GM18507 (cell line): ENCODE data around the gene KRT84.

Experiments used
- DNase-seq: peaks from one replicate; pipeline ENCODE4 v3.0.0; 2011; ENCODE audit warnings: low read depth; ENCODE audit not compliant: insufficient read length; ENCODE audit errors: extremely low spot score
- FAIRE-seq: peaks from 2 replicates; lab custom pipeline; 2011; peaks lifted over from hg19 to GRCh38; lab: Jason Lieb, UNC

Gene KRT84

DNA sequence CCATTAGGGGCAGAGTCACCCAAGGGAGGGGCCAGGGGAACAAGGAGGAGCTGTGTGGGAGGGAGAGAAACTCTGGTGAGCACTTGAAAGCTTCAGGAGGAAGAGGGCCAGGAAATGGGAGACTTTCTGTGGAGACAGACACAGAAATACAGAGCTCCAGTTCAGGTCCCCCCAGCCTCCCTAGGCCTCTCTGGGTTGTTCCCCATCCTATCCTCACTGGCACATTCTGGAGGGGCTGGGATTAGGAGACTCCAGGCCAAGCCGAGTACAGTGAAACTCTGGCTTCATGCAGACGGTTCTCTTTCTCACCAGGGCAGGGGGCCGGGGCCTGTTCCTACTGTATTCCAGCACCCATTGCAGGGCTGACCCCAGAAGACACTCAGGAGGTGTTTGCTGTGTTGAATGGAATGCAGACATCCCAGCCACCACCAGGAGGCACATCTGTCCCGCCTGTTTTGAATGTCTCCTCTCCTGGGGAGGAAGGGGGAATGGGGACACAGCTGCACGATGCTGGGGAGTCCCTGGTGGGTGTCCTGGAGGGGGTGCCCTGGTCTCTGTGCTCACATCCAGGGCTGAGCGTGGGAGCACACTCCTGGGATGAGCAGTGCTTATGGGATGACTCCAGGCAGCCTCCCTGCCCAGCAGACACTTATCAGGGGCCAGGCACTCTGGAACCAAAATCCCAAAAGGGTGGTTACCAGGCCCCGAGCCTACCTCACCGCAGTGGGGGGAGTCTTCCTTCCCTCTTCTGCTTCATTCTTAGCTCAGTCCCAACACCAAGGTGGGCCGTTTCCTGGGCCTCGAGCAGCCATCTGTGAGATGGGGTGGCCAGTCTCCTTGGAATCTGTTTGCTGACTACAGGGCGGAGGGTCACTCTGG lies 5.5 kb upstream of the KRT84 start:
- DNase-seq (no peak), FAIRE-seq (no peak)

DNA sequence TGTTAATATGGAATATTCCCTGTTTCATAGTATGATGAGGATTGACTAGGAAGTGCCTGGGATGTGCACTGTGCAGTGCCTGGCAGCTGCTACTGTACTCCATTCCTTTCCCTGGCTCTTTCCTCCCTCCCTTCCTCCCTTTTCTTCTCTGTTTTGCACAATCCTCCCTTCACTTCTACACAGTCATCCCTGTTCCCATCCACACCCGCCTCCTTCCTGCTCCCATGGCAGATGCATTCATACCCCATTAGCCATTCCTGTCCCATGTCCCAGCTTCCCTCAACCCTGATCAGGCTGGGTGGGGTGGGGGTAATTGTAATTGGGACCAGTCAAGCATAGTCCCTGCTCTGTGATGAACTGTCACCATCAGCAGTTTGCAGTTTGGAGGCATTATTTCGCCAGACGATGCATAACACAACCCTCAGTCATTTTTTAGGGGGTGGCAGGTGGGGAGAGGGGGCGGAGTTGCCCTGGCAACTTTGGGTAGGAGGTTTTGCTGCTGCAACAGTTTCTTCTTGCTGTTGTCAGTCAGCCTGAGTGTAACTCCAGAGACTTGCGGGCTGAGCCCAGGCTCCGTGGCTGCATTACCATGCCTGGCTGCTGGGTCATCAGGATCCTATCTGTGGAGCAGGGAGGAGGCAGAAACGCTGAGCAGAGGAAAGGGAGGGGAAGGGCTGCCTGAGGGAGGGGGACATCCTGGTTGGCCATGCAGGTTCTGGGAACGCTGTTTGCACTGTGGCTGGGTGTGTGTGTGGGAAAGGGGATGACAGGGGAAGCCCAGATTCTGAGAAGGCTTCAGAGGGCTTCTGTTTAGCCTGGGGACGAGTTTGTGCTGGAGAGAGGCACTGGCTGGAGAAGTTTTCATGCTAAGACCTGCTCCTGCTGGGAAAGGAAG lies 4.1 kb upstream of the KRT84 start:
- FAIRE-seq (no peak), DNase-seq (no peak)

- DNase-seq: no peak
- no peak for FAIRE-seq
Measured at GRCh38 chr12:52387859-52388258, 2.4 kb upstream of the KRT84 start.

GRCh38 chr12:52383331-52383730 lies 2.1 kb downstream of the KRT84 start:
- FAIRE-seq: no peak
- no peak for DNase-seq

DNA sequence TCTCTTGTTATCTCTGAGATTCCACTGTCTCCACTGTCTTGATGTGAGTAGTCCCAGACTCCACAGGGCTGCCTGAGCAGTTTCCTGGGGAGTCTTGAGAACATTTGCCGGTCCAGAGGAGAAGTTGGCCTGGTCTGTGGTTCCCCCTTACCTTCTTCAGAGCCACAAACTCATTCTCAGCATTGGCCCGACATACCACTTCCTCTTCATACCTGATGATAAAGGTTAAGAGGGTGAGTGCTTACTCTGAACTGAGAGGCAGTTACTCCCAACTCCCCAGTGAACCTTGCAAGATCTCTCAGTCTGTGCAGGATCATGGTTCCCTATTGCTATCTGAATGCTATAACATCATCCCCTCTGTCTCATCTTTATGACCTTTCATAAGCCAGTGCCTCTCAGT lies 2.6 kb downstream of the KRT84 start:
- no peak for FAIRE-seq
- DNase-seq: no peak

GRCh38 chr12:52381206-52381605 lies 4.2 kb downstream of the KRT84 start:
- FAIRE-seq (no peak), DNase-seq (no peak)

DNA sequence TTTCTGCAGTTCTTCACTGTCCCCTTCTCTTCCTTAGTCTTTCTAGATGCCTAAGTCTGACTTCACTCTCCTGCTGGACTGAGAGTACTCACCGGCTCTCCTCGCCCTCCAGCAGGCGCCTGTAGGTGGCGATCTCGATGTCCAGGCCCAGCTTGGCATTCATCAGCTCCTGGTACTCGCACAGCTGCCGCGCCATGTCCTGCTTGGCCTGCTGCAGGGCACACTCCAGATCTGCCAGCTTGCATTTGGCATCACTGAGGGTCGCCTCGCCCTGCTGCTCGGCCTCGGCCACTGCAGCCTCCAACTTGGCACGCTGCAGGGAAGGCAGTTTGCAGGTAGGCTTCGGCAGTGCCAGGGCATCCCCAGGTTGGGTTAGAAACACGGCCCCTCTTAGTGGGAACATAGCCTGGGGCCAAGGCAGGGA lies 5.2 kb downstream of the KRT84 start:
- DNase-seq (no peak), FAIRE-seq (no peak)

DNA sequence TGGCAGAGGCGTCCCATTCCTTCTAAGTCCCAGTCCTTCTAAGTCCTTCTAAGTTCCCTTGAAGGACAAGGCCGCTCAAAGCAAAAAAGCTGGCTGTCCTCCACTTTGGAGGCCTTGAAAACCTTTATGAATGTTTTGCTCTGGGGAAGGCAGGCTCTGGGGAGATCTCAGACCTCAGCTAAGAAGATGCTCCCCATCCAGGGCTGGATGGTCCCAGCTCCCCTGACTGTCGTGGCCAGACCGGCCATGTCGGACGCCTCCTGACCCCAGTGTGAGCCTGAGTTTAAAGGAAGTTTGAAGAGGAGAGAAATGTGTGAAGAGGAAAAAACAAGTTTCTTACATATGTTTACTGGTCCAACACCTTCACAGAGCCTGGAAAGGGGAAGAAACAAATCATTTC lies 5.9 kb downstream of the KRT84 start:
- no peak for DNase-seq
- no peak for FAIRE-seq

- DNase-seq (no peak), FAIRE-seq (no peak)
Measured at GRCh38 chr12:52378091-52378490, 7.4 kb downstream of the KRT84 start.

GRCh38 chr12:52377266-52377665 lies 8.2 kb downstream of the KRT84 start:
- no peak for FAIRE-seq
- DNase-seq: no peak

DNA sequence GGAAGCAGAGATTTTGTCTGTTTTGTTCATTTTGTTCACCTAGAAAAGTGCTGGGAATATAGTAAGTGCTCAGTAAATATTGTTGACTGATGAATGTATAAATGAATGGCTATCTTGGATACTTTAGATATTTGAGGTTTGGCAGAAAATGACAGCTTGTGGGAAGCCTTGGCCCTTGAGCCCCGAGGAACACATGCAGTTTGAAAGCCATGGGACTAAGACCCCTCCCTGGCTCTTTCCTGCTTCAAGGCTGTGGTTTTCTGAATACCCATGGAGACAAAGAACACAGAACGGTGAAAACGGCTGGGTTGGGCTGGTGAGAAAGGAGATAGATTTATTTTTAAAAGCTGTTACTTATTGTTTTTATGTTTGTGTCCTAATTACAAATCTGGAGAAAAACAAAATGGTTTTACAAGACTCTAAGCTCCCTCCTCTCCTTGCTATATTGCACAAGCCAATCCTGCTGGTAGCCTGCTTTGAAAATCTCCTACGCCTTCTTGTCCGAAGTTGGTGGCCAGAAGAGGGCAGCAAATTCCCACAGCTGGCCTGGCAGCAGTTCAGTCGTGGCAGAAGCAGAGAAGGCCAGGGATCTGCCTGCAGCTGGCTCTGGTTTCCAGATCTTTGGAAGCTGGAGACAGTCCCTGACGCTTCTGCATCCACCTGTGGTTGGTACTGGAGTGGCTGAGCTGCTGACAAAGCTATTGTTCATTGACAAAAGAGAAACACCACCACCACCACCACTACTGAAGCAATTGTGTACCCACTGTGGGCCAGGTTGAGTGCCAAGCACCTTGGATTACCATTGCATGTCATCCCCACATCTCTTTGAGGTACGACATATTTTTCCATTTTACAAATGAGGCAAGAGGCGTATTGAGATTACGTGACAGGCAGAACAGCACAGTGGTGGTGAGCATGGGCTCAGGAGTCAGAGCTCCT lies 13.0 kb downstream of the KRT84 start:
- FAIRE-seq: peak; percentile 80
- DNase-seq: peak; percentile 45

DNA sequence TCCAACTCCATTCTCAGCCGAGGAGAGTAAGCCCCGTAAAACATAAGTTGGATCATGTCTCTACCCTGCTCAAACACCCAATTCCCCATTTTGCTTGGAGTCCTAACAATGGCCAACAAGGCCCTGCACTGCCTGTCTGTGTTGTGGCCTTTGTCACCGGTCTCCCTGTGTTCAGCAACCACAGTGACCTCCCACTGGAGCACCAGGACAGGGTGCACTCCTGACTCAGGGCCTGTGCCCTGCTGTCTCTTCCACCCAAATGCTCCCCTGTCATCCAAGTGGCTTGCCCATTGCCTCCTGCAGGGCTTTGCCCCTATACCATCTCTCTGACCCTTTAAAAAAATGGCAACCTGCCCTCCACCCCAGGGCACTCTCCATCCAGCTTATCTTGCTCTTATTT lies 13.7 kb downstream of the KRT84 start:
- DNase-seq: no peak
- no peak for FAIRE-seq

- FAIRE-seq: no peak
- no peak for DNase-seq
Measured at GRCh38 chr12:52370926-52371608, 14.4 kb downstream of the KRT84 start.

- no peak for FAIRE-seq
- DNase-seq: no peak
Measured at GRCh38 chr12:52369809-52370208, 15.6 kb downstream of the KRT84 start.

GRCh38 chr12:52369211-52369610 lies 16.2 kb downstream of the KRT84 start:
- DNase-seq (no peak), FAIRE-seq (no peak)

DNA sequence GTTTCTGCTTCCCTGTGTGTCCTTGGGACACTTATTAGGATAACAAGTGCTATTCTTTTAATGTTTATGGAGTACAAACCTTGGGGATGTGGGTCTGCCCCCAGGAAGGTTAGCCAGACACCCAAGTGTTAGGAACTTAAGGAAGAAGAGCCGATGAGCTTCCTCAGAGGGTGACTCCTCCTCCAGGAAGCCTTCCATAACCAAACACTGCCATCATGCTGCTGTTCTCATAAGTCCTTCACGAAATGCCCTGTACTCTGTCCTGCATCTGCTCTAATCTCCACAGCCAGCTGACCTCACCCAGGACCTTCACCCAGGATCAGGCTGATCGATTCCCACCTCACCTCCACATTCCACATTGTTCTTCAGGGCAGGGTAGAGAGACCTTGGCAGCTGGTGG lies 16.9 kb downstream of the KRT84 start:
- FAIRE-seq: no peak
- no peak for DNase-seq

- DNase-seq (no peak), FAIRE-seq (no peak)
Measured at GRCh38 chr12:52367876-52368275, 17.6 kb downstream of the KRT84 start.

DNA sequence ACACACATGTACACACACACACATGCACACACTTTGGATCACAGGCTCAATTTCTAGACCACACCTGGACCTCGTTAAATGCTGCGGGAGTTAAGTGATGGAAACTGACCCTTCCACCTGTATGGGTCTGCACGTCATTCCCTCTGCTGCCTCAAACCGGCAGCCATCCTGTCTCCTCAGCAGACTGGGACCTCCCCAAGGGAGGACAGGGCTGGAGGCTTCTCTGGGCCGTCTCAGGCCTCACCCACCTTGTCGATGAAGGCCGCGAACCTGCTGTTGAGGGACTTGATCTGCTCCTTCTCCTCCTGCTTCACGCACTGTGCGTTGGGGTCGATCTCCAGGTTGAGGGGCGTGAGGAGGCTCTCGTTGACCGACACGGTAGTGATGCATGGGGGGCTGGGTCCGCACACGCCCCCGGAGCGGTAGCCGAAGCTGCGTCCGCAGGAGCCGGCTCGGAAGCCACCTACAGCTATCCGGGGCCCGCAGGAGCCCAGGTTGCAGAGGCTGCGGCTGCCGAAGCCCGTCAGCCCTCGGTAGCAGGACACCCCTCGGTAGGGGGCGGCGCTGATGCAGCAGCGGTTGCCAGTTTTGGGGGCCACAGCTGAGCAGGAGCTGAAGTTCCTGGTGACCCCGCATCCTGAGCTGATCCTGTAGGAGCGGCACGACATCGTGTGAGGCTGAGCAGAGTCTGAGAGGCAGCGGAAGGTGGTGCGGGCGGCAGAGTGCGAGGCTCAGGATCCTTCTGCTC lies 18.5 kb downstream of the KRT84 start, which contains the start of gene KRT85:
TSS of gene KRT85 (minus strand) at position 744 of the 748 bp plus-strand sequence. CDS start at position 668, 76 bp downstream.
- no peak for FAIRE-seq
- DNase-seq: no peak
